Stimulated activated CD8-positive, alpha-beta memory T cell treated with anti-CD3 and anti-CD28 coated beads, Interleukin-2, amount 100 ng/mL, for 48 hours (primary cell): ENCODE results near the gene TRAPPC5.

ENCODE experiments used
- DNase-seq, 2 donors: peaks; one replicate each; pipeline ENCODE4 v3.0.0-alpha.2; 2020; ENCODE audit warnings: low read depth in 2 of 2

The TRAPPC5 gene

DNA sequence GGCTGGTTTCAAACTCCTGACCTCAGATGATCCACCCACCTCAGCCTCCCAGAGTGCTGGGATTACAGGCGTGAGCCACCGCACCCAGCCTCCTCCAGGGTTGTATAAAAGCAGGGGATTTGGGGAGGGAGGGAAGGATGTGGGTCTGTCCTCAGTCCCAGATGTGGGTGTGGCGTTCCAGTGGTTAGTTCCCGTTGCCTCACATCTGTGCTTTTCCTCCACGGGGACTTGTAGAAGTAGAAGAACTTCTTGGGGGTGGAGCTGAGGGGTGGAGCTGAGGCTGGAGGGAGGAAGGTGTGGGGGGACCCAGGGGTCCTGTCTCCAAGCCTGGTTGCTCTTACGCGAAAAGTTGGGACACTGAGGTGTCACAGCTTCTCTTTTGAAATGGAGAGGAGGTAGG, 4.3 kb upstream of the TRAPPC5 start:
- DNase-seq, result no peak

GRCh38 chr19:7676854-7677253, 3.8 kb upstream of the TRAPPC5 start, which contains the start of gene MCEMP1:
Gene MCEMP1 (plus strand): TSS chr19:7677090. CDS start chr19:7677121, 31 bp downstream.
- DNase-seq, result no peak

- DNase-seq, result no peak
Observed at GRCh38 chr19:7677669-7678311, 2.8 kb upstream of the TRAPPC5 start.

DNA sequence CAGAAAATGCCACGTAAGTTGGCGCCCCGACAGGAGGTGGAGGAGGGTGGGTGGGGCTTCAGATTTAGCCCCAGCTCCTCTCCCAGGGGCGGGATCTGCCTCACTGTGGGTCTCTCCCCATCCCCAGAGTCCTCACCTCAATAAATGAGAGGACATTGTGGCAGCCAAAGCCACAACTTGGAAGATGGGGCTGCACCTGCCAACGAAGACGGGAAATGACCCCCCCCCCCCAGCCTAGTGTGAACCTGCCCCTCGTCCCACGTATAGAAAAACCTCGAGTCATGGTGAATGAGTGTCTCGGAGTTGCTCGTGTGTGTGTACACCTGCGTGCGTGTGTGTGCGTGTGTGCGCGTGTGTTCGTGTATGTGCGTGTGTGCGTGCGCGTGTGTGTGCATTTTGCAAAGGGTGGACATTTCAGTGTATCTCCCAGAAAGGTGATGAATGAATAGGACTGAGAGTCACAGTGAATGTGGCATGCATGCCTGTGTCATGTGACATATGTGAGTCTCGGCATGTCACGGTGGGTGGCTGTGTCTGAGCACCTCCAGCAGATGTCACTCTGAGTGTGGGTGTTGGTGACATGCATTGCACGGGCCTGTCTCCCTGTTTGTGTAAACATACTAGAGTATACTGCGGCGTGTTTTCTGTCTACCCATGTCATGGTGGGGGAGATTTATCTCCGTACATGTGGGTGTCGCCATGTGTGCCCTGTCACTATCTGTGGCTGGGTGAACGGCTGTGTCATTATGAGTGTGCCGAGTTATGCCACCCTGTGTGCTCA, 1.5 kb upstream of the TRAPPC5 start:
- peak in 1 of 2 donors; percentile 46 for DNase-seq

DNA sequence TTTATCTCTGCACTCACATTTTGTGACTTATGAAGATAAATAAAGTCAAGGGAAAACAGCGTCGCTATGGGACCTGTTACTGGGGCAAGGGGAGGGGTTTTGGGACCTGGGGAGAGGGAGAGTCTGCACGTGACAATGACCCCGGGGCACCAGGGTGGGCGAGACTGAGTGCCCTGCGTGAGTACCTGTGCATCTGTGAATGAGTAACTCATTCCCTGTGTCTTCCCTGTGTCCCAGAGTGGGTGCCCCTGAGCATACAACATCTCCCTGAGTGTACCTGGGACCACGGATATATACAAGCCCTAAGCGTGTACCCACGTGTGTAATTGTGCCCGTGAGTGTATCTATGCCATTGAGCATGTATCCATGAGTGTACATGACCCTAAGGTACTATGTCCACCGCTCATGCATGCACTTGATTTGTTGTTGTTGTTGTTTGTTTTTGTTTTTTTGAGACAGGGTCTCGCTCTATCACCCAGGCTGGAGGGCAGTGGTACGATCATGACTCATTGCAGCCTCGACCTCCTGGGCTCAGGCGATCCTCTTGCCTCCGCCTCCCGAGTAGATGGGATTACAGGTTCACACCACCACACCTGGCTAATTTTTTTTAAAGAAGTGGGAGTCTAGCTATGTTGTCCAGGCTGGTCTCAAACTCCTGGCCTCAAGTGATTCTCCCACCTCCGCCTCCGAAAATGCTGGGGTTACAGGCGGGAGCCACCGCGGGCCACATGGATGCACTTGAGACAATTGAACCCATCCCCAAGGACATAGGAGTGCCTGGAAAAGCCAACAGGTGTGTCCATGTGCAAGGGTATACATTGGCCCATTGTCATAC, 645 bp upstream of the TRAPPC5 start:
- DNase-seq, result no peak

- peak; percentile 75 to 78 for DNase-seq
Observed at GRCh38 chr19:7681340-7682174, 924 bp downstream of the TRAPPC5 start.

- DNase-seq, result no peak
Observed at GRCh38 chr19:7682175-7682855, 1.7 kb downstream of the TRAPPC5 start.

DNA sequence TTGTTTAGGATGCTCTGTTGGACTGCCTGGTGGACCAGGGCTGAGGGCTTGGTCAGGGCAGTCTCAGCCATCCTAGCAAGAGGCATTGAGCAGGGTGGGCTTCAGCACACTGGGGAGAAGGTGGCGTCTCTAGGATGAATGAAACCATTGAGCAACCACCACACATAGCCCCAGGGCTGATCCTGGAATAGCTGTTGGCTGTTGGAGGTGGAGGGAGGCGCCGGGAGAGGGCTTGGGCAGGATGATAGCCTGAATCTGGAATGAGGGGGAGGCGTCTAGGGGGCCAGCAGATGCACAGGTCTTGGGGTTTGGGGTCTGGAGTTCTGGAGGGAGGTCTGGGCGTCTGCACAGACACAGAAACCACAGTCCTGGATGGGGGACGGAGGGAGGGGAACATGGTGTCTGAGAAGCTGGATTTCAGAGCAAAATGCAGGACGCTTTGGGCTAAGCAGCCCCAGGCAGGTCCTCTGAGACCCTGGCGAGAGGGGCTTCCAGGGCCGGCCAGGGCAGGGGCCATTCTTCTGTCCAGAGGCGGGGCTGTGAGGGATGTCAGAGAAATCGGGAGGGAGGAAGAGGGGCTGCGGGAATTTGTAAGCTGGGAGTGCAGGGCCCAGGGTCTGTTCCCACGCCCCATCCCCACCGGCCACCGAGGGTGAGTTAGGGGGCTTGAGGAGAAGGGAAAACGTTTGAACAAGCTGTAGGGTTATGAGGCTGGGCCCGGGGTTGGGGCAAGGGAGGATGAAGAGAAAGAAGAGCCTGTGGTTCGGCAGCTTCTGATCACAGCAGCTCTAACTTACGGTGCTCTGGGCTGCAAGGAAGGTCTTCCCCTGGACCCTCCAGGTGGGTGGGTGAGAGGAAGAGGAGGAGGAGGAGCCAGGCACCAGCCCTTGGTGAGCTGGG, 5.2 kb downstream of the TRAPPC5 start:
- no peak for DNase-seq

DNA sequence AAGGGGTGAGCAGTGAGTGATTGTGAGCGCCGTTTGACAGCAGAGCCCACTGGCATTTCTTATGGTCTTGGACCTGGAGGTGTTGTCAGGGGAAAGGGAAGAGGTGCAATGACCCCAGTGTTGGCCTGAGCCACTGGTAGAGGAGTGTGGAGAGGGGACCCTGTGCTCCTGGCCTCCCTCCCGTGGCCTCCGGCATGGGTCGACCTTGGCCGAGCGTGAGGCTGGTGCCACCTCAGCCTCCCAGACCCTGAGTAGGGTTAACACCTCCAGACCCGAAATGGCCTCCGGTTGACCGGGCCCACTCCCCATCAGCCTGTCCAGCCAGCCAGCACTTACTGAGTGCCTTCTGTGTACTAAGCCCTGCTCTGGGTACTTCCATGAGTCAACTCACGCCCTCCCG, 6.5 kb downstream of the TRAPPC5 start:
- no peak for DNase-seq

GRCh38 chr19:7689165-7689564, 8.5 kb downstream of the TRAPPC5 start:
- no peak for DNase-seq

DNA sequence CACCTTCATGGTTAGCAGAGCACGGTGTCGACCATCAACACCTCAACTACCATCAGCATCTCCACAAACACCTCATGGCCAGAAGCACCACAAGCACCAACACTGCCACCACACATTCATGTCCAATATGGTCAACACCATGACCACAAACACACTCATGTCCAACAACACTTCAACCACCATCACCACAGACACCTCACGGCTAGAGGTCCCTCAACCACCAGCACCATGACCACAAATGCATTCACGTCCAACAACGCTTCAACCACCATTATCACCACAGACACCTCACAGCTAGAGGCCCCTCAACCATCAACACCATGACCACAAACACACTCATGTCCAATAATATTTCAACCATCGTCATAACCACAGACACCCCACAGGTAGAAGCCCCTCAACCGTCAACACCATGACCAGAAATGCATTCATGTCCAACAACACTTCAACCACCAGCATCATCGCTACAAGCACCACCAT, 10.2 kb downstream of the TRAPPC5 start:
- no peak for DNase-seq

DNA sequence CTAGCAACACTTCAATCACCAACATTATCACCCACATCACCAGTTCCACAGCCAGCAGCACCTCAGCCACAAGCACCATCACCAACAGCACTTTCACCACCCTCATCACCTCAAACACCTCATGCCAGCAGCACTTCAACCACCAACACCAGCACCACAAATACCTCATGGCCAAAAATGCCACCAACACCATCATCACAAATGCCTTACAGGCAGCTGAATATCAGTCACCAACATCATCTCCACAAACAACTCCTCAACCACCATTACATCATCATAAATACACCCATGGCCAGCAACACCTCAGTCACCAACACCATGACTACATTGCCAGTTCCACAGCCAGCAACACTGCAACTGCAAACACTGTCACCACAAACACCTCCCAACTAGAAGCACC, 10.9 kb downstream of the TRAPPC5 start:
- no peak for DNase-seq

GRCh38 chr19:7692417-7693088, 11.9 kb downstream of the TRAPPC5 start:
- no peak for DNase-seq

- DNase-seq, result no peak
Observed at GRCh38 chr19:7694499-7694898, 13.9 kb downstream of the TRAPPC5 start.

- DNase-seq, result no peak
Observed at GRCh38 chr19:7697721-7698287, 17.2 kb downstream of the TRAPPC5 start.

GRCh38 chr19:7698583-7698982, 17.9 kb downstream of the TRAPPC5 start:
- DNase-seq, result no peak

GRCh38 chr19:7699003-7699402, 18.4 kb downstream of the TRAPPC5 start:
- DNase-seq, result no peak
